Measurements from ENCODE around the gene ACTG1. TPM values are rescaled to one million over a fixed set of nuclear protein-coding genes. Genes with fewer than 3 reads are reported as not detected.

ACTG1 gene
- total RNA-seq, 1 donor from 2014 or later = 1,228 TPM

DNA sequence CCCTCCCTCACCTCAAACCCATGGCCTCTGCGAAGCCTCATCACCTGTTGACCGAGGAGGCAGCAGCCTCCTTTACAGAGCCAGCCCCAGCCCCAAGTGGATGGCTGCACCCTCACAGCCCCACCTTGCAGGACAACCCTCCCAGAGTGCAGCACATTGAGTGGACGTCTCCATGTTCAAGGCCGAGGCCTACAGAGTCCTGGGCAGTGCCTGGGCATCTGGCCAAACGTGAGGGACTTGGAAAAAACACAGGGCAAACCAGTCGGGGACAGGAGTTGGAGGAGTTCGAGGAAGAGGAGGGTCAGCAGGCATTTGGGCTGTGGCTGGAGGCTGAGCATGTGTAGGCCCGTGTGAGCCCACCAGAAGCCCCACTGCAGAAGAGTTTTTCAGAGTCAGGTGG lies 39.6 kb downstream of the ACTG1 start:
- H3K9me3 Mint-ChIP-seq = peaks cover 3% of the 10 kb centered on the region
- peaks cover 13% of the 10 kb centered on the region for H3K27me3 Mint-ChIP-seq (ENCODE audit: insufficient read depth, low read depth)
- H3K36me3 ChIP-seq = no peaks in the 10 kb centered on the region
- peak overlapping the region; percentile 89 for H3K27ac Mint-ChIP-seq
- H4K20me1 ChIP-seq (ENCODE audit: low read depth) = no peaks in the 10 kb centered on the region
- no peak overlapping the region for H3K9ac ChIP-seq
- no peak for DNase-seq (ENCODE audit: low spot score)
- H3K4me3 ChIP-seq = no peak overlapping the region
- H3K4me3 Mint-ChIP-seq = no peak overlapping the region
- no peak for TF ChIP-seq EZH2 (IDR thresholded peaks at IDR 0.05)
- no peak for TF ChIP-seq EZH2phosphoT487 (IDR thresholded peaks at IDR 0.05)
- TF ChIP-seq, protein P1, sequence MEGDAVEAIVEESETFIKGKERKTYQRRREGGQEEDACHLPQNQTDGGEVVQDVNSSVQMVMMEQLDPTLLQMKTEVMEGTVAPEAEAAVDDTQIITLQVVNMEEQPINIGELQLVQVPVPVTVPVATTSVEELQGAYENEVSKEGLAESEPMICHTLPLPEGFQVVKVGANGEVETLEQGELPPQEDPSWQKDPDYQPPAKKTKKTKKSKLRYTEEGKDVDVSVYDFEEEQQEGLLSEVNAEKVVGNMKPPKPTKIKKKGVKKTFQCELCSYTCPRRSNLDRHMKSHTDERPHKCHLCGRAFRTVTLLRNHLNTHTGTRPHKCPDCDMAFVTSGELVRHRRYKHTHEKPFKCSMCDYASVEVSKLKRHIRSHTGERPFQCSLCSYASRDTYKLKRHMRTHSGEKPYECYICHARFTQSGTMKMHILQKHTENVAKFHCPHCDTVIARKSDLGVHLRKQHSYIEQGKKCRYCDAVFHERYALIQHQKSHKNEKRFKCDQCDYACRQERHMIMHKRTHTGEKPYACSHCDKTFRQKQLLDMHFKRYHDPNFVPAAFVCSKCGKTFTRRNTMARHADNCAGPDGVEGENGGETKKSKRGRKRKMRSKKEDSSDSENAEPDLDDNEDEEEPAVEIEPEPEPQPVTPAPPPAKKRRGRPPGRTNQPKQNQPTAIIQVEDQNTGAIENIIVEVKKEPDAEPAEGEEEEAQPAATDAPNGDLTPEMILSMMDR (IDR thresholded peaks at IDR 0.05) = no peak
- H3F3A ChIP-seq (ENCODE audit: low read depth) = peaks cover 20% of the 10 kb centered on the region
- no peaks in the 10 kb centered on the region for H3K79me2 ChIP-seq (ENCODE audit: low read depth)
- H3K27ac ChIP-seq = no peak overlapping the region
- H3K9me3 ChIP-seq (ENCODE audit: low read depth) = no peaks in the 10 kb centered on the region
- H3K27me3 ChIP-seq = no peaks in the 10 kb centered on the region
- H3K4me1 ChIP-seq = peaks cover 17% of the 10 kb centered on the region
- H3K4me2 ChIP-seq = no peak overlapping the region
- peaks cover 45% of the 10 kb centered on the region for H3K4me1 Mint-ChIP-seq
- peaks cover 5% of the 10 kb centered on the region for H3K36me3 Mint-ChIP-seq
- no peak overlapping the region for H2AFZ ChIP-seq (replicated peaks)

- peak; percentile 47 for DNase-seq (ENCODE audit: low spot score)
- Histone ChIP-seq H3F3A (ENCODE audit: low read depth) (peaks cover 20% of the 10 kb centered on the region), H3K4me2 (peak overlapping the region; percentile 8), H3K36me3 (no peaks in the 10 kb centered on the region), H3K79me2 (ENCODE audit: low read depth) (no peaks in the 10 kb centered on the region), H3K9me3 (ENCODE audit: low read depth) (no peaks in the 10 kb centered on the region), H2AFZ (replicated peaks) (no peak overlapping the region), H3K27me3 (no peaks in the 10 kb centered on the region), H3K9ac (no peak overlapping the region), H3K4me1 (peaks cover 17% of the 10 kb centered on the region), H4K20me1 (ENCODE audit: low read depth) (no peaks in the 10 kb centered on the region), H3K4me3 (no peak overlapping the region), H3K27ac (no peak overlapping the region)
- H3K4me3 Mint-ChIP-seq = peak overlapping the region; percentile 50
- H3K9me3 Mint-ChIP-seq = peaks cover under 1% of the 10 kb centered on the region
- peaks cover 34% of the 10 kb centered on the region for H3K4me1 Mint-ChIP-seq
- H3K36me3 Mint-ChIP-seq = peaks cover 5% of the 10 kb centered on the region
- H3K27me3 Mint-ChIP-seq (ENCODE audit: insufficient read depth, low read depth) = peaks cover 8% of the 10 kb centered on the region
- H3K27ac Mint-ChIP-seq = no peak overlapping the region
- TF ChIP-seq EZH2phosphoT487 (IDR thresholded peaks at IDR 0.05) = no peak
- no peak for TF ChIP-seq EZH2 (IDR thresholded peaks at IDR 0.05)
- TF ChIP-seq, protein P1 (IDR thresholded peaks at IDR 0.05) = no peak
These were observed 40.7 kb downstream of the ACTG1 start for GRCh38 chr17:81471818-81472456.

- Histone ChIP-seq H3K79me2 (ENCODE audit: low read depth) (no peaks in the 10 kb centered on the region), H3K9me3 (ENCODE audit: low read depth) (no peaks in the 10 kb centered on the region), H3F3A (ENCODE audit: low read depth) (peaks cover 20% of the 10 kb centered on the region), H3K9ac (no peak overlapping the region), H3K27ac (peak overlapping the region; percentile 74), H3K4me1 (peaks cover 17% of the 10 kb centered on the region), H3K4me2 (peak overlapping the region; percentile 22), H3K36me3 (no peaks in the 10 kb centered on the region), H4K20me1 (ENCODE audit: low read depth) (no peaks in the 10 kb centered on the region), H2AFZ (replicated peaks) (no peak overlapping the region), H3K4me3 (no peak overlapping the region), H3K27me3 (no peaks in the 10 kb centered on the region)
- no peak overlapping the region for H3K4me3 Mint-ChIP-seq
- peaks cover 29% of the 10 kb centered on the region for H3K4me1 Mint-ChIP-seq
- TF ChIP-seq EZH2phosphoT487 (IDR thresholded peaks at IDR 0.05) = no peak
- TF ChIP-seq EZH2 (IDR thresholded peaks at IDR 0.05) = no peak
- TF ChIP-seq, protein P1 (IDR thresholded peaks at IDR 0.05) = no peak
- no peaks in the 10 kb centered on the region for H3K9me3 Mint-ChIP-seq
- peaks cover 5% of the 10 kb centered on the region for H3K36me3 Mint-ChIP-seq
- peak; percentile 72 for DNase-seq (ENCODE audit: low spot score)
- no peak overlapping the region for H3K27ac Mint-ChIP-seq
- H3K27me3 Mint-ChIP-seq (ENCODE audit: insufficient read depth, low read depth) = peaks cover 8% of the 10 kb centered on the region
These were observed 41.4 kb downstream of the ACTG1 start for GRCh38 chr17:81470944-81471817.
